MG63 (cell line): ENCODE measurements around the gene OR6V1. TPM values are rescaled to one million over a fixed set of nuclear protein-coding genes. Genes with fewer than 3 reads are reported as not detected.

Experiments
- DNase-seq: peaks from one replicate; pipeline ENCODE4 v3.0.0-alpha.2; 2020
- H3K27me3 ChIP-seq: fragments of 250-450 bp; sonication (Bioruptor Pico); 2 replicates; pipeline ENCODE4 v1.5.1; 2020; ENCODE audit warnings: mild to moderate bottlenecking, moderate library complexity
- H3K36me3 ChIP-seq: fragments of 250-450 bp; sonication (Bioruptor Pico); 2 replicates; pipeline ENCODE4 v1.5.1; 2020; ENCODE audit warnings: mild to moderate bottlenecking, moderate library complexity
- H3K4me3 ChIP-seq: fragments of 250-450 bp; sonication (Bioruptor Pico); 2 replicates; pipeline ENCODE4 v1.5.1; 2020; ENCODE audit warnings: mild to moderate bottlenecking, moderate library complexity
- H3K9me3 ChIP-seq: fragments of 250-450 bp; sonication (Bioruptor Pico); 2 replicates; pipeline ENCODE4 v1.5.1; 2020; ENCODE audit warnings: mild to moderate bottlenecking, moderate library complexity
- total RNA-seq: library from RNA; depleted of rRNA; stranded (reverse); fragments of >200 nt; shearing (Covaris generic); gene quantifications from 2 replicates; pipeline ENCODE4 v1.2.3, GENCODE V29; 2014; ENCODE audit warnings: low replicate concordance; rRNA removed

OR6V1 gene, protein sequence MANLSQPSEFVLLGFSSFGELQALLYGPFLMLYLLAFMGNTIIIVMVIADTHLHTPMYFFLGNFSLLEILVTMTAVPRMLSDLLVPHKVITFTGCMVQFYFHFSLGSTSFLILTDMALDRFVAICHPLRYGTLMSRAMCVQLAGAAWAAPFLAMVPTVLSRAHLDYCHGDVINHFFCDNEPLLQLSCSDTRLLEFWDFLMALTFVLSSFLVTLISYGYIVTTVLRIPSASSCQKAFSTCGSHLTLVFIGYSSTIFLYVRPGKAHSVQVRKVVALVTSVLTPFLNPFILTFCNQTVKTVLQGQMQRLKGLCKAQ
- total RNA-seq, result not detected in 2 replicates

DNA sequence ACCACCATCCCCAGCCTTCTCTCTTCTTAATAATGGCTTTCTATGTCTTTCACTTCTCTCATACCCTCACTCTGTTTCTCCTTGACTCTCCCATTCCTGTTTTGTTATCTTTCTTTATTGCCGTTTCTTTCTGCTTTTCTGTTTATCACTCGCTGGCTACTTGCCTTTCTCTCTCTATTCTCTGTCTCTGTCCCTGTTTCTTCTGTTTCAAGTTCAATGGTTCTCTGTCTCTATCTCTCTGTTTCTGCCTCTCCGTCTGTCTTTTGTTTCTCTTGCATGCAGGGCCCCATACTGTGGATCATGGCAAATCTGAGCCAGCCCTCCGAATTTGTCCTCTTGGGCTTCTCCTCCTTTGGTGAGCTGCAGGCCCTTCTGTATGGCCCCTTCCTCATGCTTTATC lies at the start of gene OR6V1:
TSS of gene OR6V1 (plus strand) at position 301 of the 400 bp plus-strand sequence. CDS start at position 301, 0 bp downstream.
- H3K9me3 ChIP-seq, result no peaks in the 10 kb centered on the region
- DNase-seq, result no peak
- no peak within 1 kb of the TSS for H3K4me3 ChIP-seq
- H3K36me3 ChIP-seq, result no peaks in the 10 kb centered on the region
- no peaks in the 10 kb centered on the region for H3K27me3 ChIP-seq

DNA sequence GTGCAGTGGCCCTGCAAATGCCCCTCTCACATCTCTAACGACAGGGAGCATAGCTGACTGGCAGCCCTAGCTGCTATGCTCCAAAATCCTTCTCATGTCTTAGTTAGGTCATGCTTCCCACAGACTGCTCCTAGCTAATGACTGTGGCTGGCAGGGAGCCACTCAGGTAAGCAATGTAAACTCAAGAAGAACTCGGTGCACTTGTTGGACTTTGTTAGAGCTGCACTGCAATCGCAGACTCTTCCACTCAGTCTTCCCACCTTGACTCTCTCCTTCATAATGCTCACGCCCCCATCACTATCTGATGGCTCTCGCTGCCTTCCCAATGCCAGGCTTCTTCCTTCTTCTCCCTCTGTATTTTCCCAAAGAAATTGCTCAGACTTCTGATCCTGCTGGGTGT lies 49.2 kb upstream of the OR6V1 start:
- no peak overlapping the region for H3K4me3 ChIP-seq
- DNase-seq, result no peak
- H3K27me3 ChIP-seq, result no peaks in the 10 kb centered on the region
- H3K36me3 ChIP-seq, result no peaks in the 10 kb centered on the region
- no peaks in the 10 kb centered on the region for H3K9me3 ChIP-seq

DNA sequence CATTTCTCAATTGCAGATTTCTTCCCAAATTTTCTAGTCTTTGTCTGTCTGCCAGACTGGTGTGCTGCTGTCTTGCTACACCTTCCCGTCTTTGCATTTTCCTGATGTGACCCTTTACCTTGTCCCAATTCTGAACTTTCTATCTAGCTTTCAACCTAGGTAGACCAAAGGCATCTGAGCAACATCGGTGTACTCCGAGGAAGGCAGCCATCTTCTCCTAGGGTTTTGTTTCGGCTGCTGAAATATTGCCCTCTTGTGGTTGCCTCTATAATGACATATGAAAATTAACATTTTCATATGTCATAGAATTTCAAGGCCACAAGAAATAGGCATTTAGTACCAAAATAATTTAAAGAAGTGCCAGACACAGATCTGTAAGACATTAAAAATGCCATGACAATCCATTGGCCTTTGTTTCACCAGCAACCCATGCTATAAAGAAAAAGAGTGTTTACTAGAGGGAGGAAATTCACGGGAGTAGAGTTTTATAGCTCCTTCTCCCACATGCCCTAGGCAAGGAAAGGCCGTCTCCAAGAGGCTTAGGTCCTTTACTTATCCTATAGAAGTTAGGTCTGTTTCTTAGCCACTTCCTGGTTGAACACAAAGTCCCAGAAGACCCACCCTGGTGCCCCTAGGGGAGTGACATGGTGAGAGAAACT lies 48.6 kb upstream of the OR6V1 start:
- no peak overlapping the region for H3K4me3 ChIP-seq

DNA sequence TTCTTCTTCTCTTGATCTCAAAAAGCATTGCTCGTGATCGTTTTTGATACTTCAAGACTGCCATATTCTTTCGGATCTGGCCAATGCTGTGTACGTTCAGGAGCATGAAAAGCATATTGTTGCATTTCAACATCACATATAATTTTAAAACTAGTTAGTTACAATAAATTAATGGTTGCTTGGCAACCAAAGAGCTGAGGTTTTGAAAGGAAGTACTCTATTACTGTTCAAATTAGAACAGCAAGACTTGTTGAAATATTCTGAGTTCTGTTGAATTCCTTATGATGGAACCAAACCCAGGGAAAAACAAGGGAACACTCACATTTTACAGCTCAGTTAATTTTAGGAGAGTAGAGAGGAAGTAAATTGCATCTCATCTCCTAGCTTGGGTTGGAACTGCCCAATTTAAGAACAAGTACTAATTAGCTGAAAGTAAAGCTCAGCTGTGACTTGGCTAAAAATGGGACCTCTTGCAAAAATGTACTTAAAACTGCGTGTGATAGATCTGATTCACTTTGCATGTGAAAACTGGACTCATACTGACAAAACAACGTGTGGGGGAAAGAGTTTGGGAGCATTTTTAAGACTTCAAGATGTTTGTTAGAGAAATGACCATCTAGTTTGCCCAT lies 46.4 kb upstream of the OR6V1 start:
- H3K36me3 ChIP-seq, result no peaks in the 10 kb centered on the region
- H3K9me3 ChIP-seq, result no peaks in the 10 kb centered on the region
- H3K4me3 ChIP-seq, result no peak overlapping the region
- no peaks in the 10 kb centered on the region for H3K27me3 ChIP-seq
- no peak for DNase-seq

More for the DNA sequence above, 48.6 kb upstream of the OR6V1 start:
- no peaks in the 10 kb centered on the region for H3K9me3 ChIP-seq
- no peak for DNase-seq
- no peaks in the 10 kb centered on the region for H3K27me3 ChIP-seq
- H3K36me3 ChIP-seq, result no peaks in the 10 kb centered on the region

DNA sequence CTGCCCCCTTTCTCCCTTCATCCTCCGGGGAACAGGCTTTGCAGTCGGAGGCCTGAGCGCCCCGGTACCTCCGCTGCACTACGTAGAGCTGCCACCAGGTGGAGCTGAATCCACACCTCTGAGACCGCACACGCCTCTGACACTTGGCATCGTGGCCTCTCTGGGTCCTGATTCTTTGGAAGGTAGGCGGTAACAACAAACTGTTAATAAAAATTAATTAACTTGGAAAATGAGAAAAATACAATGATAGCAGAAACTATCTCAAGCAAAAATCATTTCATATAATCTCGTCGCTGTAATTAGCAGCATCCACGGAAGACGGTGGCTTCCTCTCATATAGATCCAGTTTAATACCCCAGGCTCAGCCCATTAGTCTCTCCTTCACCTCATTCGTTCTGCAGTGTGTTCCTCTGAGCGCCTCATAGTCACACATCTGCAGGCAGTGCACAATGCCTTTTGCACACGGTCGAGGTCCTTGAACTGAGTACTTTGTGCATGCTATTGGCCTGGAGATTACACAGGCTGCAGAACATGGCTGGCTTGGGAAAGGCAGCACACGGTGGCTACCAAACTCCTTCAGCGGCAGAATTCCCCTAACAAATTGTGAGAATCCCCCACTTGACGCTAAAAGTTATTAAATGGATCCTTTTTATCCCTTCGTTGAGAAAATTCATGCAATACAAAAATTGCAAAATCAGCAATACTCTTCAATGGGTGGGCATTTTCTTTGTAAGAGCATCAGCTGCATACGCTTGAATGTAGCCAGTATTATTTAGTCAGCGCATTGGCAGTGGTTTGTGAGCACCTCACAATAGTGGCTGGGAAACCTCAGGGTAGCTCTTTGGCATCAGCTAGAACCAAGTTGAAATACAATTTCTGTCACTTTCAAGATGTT lies 43.9 kb upstream of the OR6V1 start:
- no peaks in the 10 kb centered on the region for H3K9me3 ChIP-seq

DNA sequence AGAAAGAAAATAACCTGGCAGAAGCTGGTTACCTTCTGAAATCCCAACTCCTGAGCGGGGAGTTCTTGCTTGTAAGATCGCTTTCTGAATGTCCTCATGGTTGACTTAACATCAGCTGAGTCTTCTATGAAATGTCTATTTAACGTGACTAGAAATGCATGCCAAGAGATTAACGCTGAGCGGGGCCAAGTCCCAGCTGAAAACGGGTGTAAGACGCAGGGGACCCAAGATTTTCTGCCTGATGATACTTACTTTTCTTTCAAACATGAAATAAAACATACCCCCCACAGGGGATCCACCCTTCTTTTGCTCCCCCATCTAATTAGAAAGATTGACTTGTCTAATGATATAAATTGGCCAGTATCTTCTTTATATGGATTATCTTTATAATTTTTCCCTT lies 40.1 kb upstream of the OR6V1 start:
- Histone ChIP-seq H3K27me3 (no peaks in the 10 kb centered on the region), H3K36me3 (no peaks in the 10 kb centered on the region), H3K4me3 (no peak overlapping the region), H3K9me3 (no peaks in the 10 kb centered on the region)
- DNase-seq, result no peak

More for the DNA sequence above, 43.9 kb upstream of the OR6V1 start:
- Histone ChIP-seq H3K36me3 (no peaks in the 10 kb centered on the region), H3K4me3 (no peak overlapping the region), H3K27me3 (no peaks in the 10 kb centered on the region)
- peak; percentile 43 for DNase-seq

DNA sequence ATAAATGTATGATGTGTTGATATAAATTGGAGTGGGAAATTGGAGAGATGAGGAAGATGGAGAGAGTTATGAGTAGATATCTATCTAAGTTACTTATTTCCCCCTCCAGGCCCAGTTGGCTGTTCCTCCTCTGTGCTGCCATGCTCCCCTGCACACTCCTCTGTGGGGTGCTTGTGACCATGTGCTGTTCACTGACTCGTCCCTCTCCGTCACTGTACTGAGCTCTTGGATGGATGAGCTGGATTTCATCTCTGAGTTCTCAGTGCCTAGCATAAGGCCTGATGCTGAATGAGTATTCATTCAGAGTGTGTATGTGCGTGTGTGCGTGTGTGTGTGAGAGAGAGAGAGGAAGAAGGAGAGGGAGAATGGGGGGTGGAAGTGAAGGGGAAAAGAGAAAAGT lies 39.7 kb upstream of the OR6V1 start:
- no peaks in the 10 kb centered on the region for H3K9me3 ChIP-seq
- no peak for DNase-seq
- H3K27me3 ChIP-seq, result no peaks in the 10 kb centered on the region
- H3K4me3 ChIP-seq, result no peak overlapping the region
- H3K36me3 ChIP-seq, result no peaks in the 10 kb centered on the region

DNA sequence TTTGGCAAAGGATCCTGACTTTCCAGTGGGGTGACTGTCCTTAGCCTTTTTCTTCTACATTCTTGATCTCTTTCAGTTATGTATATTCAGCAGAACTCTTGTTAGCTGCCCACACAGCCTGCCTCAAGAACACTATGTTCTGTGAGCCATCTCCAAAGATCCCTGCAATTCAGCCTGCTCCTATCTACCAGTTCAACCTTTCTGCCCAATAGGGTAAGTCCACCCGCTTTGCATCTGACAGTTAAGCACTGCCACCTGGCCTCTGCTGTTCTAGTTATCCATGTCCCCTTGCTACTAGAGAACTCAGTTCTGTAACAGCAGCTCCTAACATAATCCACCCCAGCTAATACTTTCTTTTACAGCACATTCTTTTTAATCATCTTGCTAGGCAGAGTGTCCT lies 38.7 kb upstream of the OR6V1 start:
- no peaks in the 10 kb centered on the region for H3K27me3 ChIP-seq
- no peak overlapping the region for H3K4me3 ChIP-seq
- no peaks in the 10 kb centered on the region for H3K36me3 ChIP-seq
- H3K9me3 ChIP-seq, result no peaks in the 10 kb centered on the region
- DNase-seq, result no peak

DNA sequence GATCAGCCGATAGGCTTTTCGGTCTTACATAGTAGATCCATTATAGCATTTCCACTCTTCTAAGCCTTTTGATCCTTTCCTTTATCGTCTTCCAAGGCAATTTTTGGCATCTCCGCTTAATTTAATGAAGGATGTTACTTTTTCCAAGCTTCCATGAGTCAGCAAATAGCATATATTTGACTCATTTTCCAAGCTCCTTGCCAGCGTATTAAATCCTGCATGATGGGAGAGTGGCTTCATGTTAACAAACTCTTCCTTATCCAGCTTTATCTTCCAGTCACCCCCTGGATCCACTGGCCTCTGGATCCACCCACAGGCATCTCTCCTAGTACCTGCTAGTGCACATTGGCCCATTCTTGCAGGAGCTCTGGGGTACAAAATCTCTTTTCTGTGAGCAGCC lies 38.2 kb upstream of the OR6V1 start:
- Histone ChIP-seq H3K27me3 (no peaks in the 10 kb centered on the region), H3K9me3 (no peaks in the 10 kb centered on the region), H3K36me3 (no peaks in the 10 kb centered on the region), H3K4me3 (no peak overlapping the region)
- DNase-seq, result peak; percentile 30

DNA sequence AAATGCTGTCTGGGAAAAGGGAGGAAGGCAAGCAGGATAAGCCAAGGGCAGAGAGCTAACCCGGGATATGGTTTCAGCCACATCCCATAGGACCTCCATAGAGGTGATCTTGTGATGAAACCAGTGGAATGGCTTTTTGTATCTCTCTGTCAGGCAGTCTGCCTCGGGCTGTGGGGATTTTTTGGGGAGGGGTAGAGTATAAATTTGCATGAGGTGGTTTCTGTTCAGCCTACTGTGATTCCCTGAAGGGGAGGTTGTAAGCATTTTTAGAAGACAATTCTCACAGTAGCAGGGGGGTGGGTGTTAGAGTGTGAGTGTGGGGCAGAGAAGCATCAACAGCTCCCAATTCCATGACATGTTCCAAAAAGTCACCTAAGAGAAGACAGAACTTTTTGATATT lies 37.1 kb upstream of the OR6V1 start:
- DNase-seq, result no peak
- no peaks in the 10 kb centered on the region for H3K27me3 ChIP-seq
- H3K4me3 ChIP-seq, result no peak overlapping the region
- H3K36me3 ChIP-seq, result no peaks in the 10 kb centered on the region
- H3K9me3 ChIP-seq, result no peaks in the 10 kb centered on the region

DNA sequence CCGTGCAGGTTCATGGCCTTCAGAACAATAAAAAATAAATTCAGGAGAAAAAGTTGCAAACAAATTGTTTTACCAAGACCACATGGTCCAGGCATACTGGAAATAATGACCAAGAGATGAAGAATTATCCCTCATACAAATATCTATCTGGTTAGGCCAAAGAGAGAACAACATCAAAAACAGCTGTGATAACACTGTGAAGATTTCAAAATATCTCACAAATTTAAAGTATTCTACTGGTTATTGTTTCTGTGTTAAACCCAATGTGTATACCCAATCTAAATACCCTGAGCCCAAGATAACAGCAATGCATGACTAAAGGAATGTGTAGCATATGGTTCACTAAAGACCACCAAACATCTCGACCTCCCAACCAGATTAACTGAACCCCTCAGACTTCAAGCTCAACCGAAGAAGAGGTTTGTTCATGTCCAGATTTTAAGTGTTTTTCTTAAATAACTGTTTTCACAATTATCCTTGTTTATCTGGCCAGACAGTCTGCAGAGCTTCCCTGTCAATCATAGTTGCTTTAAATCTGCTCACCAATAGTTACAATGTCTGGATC lies 36.1 kb upstream of the OR6V1 start:
- H3K36me3 ChIP-seq, result no peaks in the 10 kb centered on the region
- H3K9me3 ChIP-seq, result no peaks in the 10 kb centered on the region
- H3K4me3 ChIP-seq, result no peak overlapping the region
- DNase-seq, result no peak
- H3K27me3 ChIP-seq, result no peaks in the 10 kb centered on the region

DNA sequence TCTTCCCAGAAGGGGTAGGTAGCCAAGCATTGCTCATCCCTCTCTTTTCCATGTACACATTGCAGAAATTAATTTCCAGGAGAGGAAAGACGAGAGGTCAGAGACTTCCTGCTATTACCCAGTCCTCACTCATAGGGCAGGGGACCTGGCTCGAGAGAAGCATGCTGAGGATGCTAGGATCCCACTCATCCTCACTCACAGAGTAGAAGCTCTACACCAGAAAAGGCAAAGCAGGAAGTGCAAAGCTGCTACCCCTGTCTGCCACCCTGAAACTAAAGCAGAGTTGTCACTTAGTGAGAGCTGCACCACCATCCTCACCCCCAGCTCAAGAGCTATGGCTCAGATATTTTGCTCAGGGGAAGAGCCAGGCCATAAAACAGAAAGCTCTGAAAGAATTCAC lies 35.1 kb upstream of the OR6V1 start:
- no peak overlapping the region for H3K4me3 ChIP-seq
- DNase-seq, result no peak
- no peaks in the 10 kb centered on the region for H3K36me3 ChIP-seq
- H3K27me3 ChIP-seq, result no peaks in the 10 kb centered on the region
- H3K9me3 ChIP-seq, result no peaks in the 10 kb centered on the region

DNA sequence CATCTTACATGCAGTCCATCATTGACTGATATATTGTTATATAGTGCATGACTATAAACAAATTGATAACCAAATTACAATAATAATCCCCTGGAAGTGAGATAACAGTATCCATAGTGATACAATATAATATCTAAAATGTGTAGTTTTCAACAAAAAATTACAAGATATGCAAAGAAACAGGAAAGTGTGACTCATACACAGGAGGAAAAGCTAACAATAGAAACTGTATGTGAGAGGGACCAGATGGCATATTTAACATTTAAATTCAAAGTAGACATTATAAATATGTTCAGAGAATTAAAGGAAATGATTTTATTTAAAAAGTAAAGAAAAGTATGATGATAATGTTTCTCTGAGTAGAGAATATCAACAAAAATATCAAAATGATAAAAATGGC lies 33.2 kb upstream of the OR6V1 start:
- H3K9me3 ChIP-seq, result no peaks in the 10 kb centered on the region
- no peak for DNase-seq
- no peaks in the 10 kb centered on the region for H3K36me3 ChIP-seq
- no peak overlapping the region for H3K4me3 ChIP-seq
- H3K27me3 ChIP-seq, result no peaks in the 10 kb centered on the region

DNA sequence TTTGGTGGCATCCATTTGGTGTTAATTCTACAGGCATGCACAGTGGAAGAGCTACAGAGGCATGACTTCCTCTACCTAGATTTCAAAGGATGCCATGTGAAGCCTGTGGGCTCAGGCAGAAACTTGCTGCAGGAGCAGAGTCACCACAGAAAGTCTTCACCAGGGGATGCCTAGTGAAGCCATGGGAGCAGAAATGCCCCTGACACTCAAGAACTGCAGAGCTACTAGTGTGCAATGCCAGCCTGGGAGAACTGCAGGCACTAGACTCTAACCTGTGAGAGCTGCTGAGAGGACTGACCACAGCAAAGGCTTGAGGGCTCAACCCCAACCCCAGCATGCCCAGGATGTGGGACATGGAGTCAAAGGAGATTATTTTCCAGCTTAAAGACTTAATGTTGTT lies 29.1 kb upstream of the OR6V1 start:
- DNase-seq, result no peak

DNA sequence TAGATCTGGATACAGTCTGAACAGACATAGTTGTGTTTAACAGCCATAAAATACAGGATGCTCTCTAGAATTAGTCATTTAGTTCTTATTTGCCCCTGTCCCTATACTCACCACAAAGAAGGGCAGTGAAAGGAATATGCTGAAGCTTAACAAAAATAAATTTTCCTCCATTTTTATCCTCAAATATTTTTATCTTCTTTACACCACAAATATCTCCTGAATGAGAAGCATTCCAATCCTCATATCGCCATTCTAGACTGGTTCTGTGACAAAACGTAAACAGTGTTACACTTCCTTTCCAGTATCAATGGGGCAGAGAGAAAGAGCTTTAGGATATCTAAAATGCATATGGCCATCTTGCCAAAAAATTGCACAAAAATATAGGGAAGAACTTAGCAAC lies 26.8 kb upstream of the OR6V1 start:
- Histone ChIP-seq H3K27me3 (no peaks in the 10 kb centered on the region), H3K9me3 (no peaks in the 10 kb centered on the region), H3K36me3 (no peaks in the 10 kb centered on the region), H3K4me3 (no peak overlapping the region)
- DNase-seq, result no peak

More for the DNA sequence above, 29.1 kb upstream of the OR6V1 start:
- Histone ChIP-seq H3K36me3 (no peaks in the 10 kb centered on the region), H3K27me3 (no peaks in the 10 kb centered on the region), H3K9me3 (no peaks in the 10 kb centered on the region), H3K4me3 (no peak overlapping the region)

DNA sequence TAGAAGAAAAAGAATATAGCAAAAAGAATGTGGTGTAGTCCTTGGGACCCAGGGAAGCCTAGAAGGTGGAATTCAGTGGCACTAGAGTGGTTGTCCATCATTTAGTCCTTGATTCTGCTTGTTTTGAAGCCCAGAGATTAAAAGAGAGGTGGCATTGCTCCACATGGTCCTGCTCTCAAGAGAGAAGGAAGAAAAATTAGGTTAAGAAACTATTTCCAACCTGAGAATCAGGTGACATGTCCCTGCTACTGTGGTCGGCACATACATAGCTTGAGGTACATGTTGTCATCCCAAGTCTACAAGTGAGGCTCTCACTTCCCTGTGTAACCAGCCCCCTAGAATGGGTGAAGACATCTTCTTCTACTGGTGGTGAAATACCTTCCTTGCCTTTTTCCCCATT lies 25.1 kb upstream of the OR6V1 start, which contains the start of gene OR9A2:
TSS of gene OR9A2 (minus strand) at position 101 of the 400 bp plus-strand sequence. CDS start at position 101, 0 bp downstream.
- H3K27me3 ChIP-seq, result no peaks in the 10 kb centered on the region
- no peak for DNase-seq
- H3K4me3 ChIP-seq, result no peak within 1 kb of the TSS
- no peaks in the 10 kb centered on the region for H3K9me3 ChIP-seq
- no peaks in the 10 kb centered on the region for H3K36me3 ChIP-seq
